NCI-H460 (cell line): Measurements from ENCODE around the gene PKN2. TPM values are rescaled to one million over a fixed set of nuclear protein-coding genes. Genes with fewer than 3 reads are reported as not detected.
"Not testable (repeated sequence)": the region's sequence is repeated elsewhere in the genome, so short reads cannot be mapped to it uniquely, and the experiment has no call there.

ENCODE experiments used
- DNase-seq: peaks from one replicate; pipeline ENCODE4 v3.0.0-alpha.2; 2016; ENCODE audit warnings: low read depth; ENCODE audit errors: extremely low read depth
- total RNA-seq: library from RNA; depleted of rRNA; stranded (reverse); fragments of >200 nt; shearing (Covaris generic); gene quantifications from 2 replicates; pipeline ENCODE4 v1.2.3, GENCODE V29; 2014

PKN2 gene
- total RNA-seq, 1 experiment from 2014 or later: 29.9 TPM

GRCh38 chr1:88673446-88673845 lies 10.6 kb upstream of the PKN2 start:
- DNase-seq: no peak

DNA sequence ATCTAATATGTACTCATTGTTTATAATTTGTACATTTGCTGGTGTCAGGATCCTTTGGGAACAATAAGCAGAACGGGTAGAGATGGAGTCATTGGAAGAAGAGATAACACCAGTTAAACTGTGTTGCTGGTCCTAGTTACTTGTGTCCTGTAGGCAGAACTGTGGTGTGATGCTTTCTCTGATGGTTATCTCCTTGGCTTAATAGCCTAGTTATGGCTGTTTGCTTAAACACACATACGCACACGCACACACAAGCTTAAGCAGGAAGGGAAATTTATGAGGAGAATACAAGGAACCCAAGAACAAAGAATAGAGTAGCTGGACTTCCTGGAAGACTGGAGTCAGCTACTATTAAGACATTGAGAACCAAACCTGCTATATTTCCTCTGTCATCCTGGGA lies 5.7 kb upstream of the PKN2 start:
- DNase-seq: no peak

DNA sequence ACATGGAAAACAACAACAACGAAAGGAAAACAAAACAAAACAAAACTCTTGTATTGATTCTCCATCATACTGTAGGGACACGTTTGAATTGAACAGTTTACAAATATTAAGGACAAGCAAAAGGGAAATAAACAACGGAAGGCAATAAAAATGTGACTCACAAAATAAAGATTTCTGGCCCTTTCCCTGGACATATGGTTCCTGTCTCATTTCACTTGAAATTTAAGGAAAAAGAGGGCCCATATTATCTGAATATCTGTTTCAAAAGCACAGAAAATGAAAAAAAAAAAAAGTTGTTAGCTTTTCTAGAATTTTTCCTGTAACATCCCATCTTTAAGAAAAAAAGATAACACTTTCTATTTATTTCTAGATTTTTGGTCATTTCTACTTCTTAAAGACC lies 3.6 kb upstream of the PKN2 start:
- DNase-seq: no peak

- DNase-seq: no peak
These were observed 3.0 kb upstream of the PKN2 start for GRCh38 chr1:88680911-88681622.

DNA sequence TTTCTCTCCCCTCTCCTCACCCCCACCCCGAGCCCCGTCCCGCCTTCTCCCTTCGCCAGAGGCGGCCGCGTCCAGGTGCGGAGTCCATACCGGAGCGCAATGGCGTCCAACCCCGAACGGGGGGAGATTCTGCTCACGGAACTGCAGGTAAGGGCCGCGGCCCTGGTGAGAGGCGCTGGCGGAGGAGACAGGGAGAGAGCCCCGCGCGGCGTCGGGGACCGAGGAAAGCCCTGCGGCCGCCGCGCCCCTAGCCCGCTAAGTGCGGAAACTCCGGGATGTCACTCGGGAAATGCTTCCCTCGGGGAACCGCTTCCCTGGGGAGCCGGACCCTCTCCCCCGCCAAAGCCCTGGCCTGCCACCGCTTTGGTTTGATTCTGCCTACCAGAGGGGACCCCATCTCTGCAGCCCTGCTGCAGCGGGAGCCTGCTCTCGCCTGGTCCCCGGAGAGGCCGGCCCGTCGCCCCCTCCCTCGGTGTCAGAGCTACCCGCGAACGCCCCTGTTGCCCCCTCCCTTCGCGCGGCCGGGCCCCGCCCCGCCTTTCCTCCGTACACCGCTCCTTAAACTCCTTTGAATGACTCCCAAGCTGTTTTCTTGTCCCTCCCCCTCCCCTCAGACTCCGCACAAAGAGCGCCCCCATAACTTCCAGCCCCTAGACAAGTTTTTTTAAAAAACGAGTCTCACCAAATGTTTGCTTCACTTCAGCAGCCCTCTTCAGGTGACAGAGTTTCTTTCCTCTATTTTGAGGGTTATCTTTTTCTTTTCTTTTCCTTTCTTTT lies 597 bp downstream of the PKN2 start:
- peak; percentile 23 for DNase-seq

DNA sequence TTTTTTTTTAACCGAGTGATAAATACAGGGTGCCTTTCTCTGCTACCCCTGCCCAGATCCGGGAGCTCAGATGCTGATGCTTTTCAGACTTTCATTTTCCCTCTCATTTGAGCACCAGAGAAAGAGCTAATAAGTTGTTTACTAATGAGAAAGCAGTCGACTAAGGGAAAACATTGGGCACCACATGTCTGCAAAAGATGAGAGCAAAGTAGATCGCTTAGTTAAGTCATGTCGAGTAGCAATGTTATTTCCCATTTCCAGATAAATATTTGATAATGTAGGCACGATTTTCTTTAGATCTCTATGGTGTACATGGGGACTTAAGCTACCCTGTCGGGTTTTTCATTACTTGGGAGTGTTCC lies 1.2 kb downstream of the PKN2 start:
- DNase-seq: no peak

DNA sequence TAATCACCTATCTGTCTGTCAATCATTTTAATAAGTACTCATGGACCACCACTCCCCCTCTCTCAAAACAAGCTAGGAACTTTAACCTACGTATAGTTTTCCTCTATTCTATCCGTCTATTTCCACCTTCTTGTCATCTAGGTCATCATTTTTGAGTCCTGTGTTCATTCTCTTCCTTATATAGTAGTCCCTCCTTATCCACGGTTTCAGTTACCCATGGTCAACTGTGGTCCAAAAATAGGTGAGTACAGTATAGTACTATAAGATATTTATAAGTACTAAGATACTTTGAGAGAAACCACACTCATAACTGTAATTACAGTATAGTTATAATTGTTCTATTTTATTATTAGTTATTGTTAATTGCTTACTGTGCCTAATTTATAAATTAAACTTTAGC lies 7.5 kb downstream of the PKN2 start:
- no peak for DNase-seq

- DNase-seq: no peak
These were observed 11.7 kb downstream of the PKN2 start for GRCh38 chr1:88695781-88696180.

DNA sequence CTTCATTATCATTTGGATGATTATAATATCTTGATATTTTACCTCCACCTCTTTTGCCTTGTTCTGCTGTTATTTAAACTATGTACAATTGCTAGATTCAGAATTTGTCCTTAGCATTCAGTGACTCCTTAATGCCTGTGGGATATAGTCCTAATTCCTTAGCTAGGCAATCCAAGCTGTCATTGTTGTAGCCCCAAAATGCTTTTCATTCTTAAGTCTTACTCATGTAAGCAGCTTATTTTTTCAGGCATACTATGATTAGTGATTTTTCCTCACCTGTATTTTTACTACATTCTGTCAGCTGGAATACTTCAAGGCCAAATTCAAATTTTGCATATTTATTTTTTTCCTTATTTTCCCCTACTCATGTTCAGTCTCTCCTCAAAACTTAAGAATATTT lies 13.4 kb downstream of the PKN2 start:
- no peak for DNase-seq

- DNase-seq: no peak
These were observed 14.1 kb downstream of the PKN2 start for GRCh38 chr1:88698140-88698539.

GRCh38 chr1:88698764-88699163 lies 14.7 kb downstream of the PKN2 start:
- DNase-seq: no peak

DNA sequence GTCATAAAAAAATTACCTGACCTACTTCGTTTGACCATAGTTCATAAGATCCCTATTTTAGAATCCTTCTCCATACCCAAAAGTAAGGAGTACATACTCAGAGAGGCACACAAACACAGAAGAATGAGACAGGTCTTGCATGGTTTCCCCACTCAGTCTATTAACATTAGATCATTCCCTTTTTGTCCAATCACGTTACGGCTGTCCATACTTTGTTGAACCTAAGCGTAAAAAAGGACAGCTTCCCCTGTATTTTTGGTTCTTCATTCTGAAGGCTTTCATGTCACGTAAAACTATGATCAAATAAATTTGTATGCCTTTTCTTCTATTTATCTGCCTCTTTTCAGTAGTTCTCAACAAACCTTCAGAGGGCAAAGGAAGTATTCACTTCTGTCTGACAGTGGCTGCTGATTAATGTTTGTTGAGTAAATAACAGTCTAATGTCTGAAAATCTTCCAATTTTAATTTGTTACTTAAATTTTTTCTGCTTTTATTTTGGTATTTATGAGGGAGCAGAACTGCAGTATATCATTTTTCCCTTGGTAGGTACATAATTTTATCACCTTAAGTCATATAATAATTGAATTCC lies 16.4 kb downstream of the PKN2 start:
- no peak for DNase-seq

- no peak for DNase-seq
These were observed 17.2 kb downstream of the PKN2 start for GRCh38 chr1:88701275-88701674.

GRCh38 chr1:88701793-88702192 lies 17.7 kb downstream of the PKN2 start:
- not testable (repeated sequence) for DNase-seq

DNA sequence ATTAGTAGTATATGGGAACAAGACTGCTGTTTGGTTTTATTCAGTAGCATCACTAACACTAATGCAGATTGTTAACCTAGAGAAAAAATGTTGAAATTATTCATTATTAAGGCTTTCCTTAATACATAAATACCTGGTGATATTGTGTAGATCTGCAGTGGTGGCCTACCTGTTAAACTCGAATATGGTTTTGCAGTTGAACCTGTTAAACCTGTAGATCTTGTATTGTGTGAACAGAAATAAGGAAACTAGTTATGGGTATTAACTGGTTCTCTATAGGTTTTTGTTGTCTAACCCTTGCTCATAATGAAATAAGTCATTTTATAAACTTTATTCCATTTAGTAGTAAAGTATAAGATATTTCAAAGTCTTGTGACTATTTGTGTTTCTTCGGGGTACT lies 23.9 kb downstream of the PKN2 start:
- DNase-seq: no peak

DNA sequence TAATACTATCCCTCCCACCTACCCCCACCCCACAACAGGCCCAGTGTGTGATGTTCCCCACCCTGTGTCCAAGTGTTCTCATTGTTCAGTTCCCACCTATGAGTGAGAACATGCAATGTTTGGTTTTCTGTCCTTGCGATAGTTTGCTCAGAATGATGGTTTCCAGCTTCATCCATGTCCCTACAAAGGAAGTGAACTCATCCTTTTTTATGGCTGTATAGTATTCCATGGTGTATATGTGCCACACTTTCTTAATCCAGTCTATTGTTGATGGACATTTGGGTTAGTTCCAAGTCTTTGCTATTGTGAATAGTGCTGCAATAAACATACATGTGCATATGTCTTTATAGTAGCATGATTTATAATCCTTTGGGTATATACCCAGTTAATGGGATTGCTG lies 28.8 kb downstream of the PKN2 start:
- DNase-seq: not testable (repeated sequence)

DNA sequence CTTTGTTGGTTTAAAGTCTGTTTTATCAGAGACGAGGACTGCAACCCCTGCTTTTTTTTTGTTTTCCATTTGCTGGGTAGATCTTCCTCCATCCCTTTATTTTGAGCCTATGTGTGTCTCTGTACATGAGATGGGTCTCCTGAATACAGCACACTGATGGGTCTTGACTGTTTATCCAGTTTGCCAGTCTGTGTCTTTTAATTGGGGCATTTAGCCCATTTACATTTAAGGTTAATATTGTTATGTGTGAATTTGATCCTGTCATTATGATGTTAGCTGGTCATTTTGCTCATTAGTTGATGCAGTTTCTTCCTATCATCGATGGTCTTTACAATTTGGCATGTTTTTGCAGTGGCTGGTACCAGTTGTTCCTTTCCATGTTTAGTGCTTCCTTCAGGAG lies 32.5 kb downstream of the PKN2 start:
- not testable (repeated sequence) for DNase-seq

DNA sequence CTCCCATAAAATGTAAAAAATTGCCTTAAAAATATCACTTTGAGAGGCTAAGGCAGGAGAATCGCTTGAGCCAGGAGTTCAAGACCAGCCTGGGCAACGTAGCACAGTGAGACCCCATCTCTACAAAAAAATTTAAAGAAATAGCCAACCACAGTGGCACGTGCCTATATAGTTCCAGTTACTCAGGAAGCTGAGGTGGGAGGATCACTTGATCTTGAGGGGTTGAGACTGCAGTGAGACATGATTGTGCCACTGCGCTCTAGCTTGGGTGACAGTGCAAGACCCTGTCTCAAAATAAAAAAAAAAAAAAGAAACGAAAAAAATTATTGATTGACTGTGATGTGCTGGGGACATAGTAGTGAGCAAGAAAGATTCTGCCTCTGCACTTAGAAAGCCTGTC lies 38.4 kb downstream of the PKN2 start:
- DNase-seq: no peak

GRCh38 chr1:88726697-88727096 lies 42.6 kb downstream of the PKN2 start:
- DNase-seq: no peak

DNA sequence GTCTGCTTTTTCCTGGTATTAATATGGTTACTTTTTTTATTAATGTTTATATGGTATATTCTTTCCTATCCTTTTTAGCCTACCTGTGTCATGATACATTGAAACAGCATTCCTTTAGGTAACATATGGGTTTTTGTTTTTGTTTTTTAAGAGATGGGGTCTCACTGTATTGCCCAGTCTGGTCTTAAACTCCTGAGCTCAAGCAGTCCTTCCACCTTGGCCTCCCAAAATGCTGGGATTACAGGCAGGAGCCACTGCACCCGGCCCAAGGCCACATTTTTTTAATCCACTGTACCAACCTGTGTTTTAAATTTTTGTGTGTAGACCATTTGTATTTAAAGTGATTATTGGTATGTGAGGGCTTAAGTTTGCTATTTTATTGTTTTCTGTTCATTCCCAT lies 43.1 kb downstream of the PKN2 start:
- no peak for DNase-seq

GRCh38 chr1:88729297-88729696 lies 45.2 kb downstream of the PKN2 start:
- no peak for DNase-seq

- DNase-seq: no peak
These were observed 46.1 kb downstream of the PKN2 start for GRCh38 chr1:88730132-88730675.
